ENCODE measurements around the gene CHST11.

CHST11 gene

GRCh38 chr12:104680070-104680469 is 223.3 kb downstream of the CHST11 start:
- Mint-ChIP-seq H3K4me3 (no peak overlapping the region), H3K9me3 (no peaks in the 10 kb centered on the region), H3K36me3 (peaks cover 5% of the 10 kb centered on the region), H3K27me3 (no peaks in the 10 kb centered on the region), H3K4me1 (peaks cover 54% of the 10 kb centered on the region), H3K27ac (peak overlapping the region; percentile 18)
- ATAC-seq (ENCODE audit: low read depth), result peak; percentile 52
- DNase-seq (ENCODE audit: low spot score in 2 of 2), result no peak

DNA sequence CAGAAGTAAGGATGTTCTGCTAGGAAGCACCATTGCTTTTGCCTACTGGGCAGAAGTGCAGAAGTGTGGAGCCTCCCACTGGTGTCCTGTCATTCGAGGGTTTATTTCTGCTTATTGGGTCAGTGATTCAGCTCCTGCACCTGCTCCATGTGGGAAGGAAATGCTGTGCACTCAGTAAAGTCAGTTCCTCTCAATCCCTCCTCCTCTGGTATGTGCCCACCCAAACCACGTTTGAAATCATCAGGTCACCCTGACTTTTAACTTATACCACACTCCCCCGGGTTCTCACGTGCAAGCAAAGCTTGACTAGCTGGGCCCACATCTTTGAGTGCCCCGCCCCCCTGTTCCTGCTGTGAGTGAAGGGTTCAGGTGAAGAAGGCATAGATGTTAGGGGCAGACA is 223.7 kb downstream of the CHST11 start:
- H3K36me3 Mint-ChIP-seq, result peaks cover 5% of the 10 kb centered on the region
- no peak for DNase-seq (ENCODE audit: low spot score in 2 of 2)
- H3K4me3 Mint-ChIP-seq, result no peak overlapping the region
- no peaks in the 10 kb centered on the region for H3K27me3 Mint-ChIP-seq
- H3K4me1 Mint-ChIP-seq, result peaks cover 54% of the 10 kb centered on the region
- no peak for ATAC-seq (ENCODE audit: low read depth)
- no peaks in the 10 kb centered on the region for H3K9me3 Mint-ChIP-seq
- peak overlapping the region; percentile 18 for H3K27ac Mint-ChIP-seq

DNA sequence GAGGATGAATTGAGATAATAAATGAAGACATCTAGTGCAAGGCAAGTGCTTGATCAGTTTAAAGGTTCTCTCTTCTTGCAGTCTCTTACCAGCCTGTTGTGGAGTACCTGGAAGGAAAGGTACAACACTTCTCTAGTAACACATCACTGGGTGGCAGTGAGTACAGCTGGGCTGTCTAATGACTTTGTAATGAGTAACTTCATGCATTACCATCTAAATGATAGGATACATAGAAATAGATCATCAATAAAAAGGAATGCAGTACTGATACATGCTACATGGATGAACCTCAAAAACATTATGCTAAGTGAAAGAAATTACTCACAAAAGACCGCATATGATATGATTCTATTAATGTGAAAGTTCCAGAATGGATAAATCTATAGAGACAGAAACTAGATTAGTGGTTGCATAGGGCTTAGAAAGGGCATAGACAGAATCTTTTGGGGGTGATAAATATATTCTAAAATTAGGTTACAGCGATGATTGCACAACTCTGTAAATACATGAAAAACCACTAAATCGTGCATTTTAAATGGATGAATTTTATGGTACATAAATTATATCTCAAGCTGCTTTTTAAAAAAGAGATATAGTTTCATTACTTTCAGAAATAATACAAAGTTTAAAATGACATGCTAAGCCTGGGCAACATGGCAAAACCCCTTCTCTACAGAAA is 224.4 kb downstream of the CHST11 start:
- no peaks in the 10 kb centered on the region for H3K27me3 Mint-ChIP-seq
- DNase-seq (ENCODE audit: low spot score in 2 of 2) (no peak), ATAC-seq (ENCODE audit: low read depth) (no peak)
- no peaks in the 10 kb centered on the region for H3K9me3 Mint-ChIP-seq
- H3K27ac Mint-ChIP-seq, result peak overlapping the region; percentile 18
- H3K4me1 Mint-ChIP-seq, result peaks cover 54% of the 10 kb centered on the region
- no peak overlapping the region for H3K4me3 Mint-ChIP-seq
- peaks cover 5% of the 10 kb centered on the region for H3K36me3 Mint-ChIP-seq

- H3K36me3 Mint-ChIP-seq, result peaks cover 5% of the 10 kb centered on the region
- peaks cover 45% of the 10 kb centered on the region for H3K4me1 Mint-ChIP-seq
- DNase-seq (ENCODE audit: low spot score in 2 of 2) (peak in 1 of 2 donors; percentile 24), ATAC-seq (ENCODE audit: low read depth) (peak; percentile 85)
- peak overlapping the region; percentile 80 for H3K27ac Mint-ChIP-seq
- H3K27me3 Mint-ChIP-seq, result no peaks in the 10 kb centered on the region
- H3K9me3 Mint-ChIP-seq, result no peaks in the 10 kb centered on the region
- peak overlapping the region; percentile 60 for H3K4me3 Mint-ChIP-seq
These were observed 226.1 kb downstream of the CHST11 start for GRCh38 chr12:104682790-104683279.

DNA sequence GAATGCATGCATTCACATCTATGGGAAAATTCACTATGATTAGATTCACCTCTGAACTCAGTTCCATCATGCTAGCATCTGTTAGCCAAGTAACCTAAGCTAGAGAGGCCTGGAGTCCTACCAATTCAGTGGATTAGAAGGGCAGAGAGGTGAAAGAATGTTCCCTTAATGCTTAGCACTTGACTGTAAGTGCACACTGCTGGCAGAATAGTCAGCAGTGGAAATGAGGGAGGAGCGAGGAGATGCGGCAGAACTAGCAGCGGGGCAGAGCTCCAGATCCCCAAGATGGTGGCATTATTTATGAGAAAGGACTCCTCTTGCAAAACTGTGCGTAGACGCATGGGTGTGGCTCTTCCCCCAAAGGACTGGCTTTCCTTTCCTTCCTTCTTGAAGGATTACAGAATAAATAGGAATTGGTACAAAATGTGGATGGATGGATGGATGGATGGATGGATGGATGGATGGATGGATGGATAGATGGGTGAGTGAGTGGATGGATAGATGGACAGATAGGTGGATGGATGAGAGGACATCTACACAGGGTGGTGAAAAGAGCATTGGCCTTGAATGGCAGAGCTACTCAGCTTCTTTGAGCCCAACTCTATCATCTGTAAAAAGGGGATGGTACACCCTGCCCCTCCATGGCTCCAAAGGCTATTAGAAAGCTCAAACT is 227.2 kb downstream of the CHST11 start:
- peaks cover 3% of the 10 kb centered on the region for H3K36me3 Mint-ChIP-seq
- H3K27ac Mint-ChIP-seq, result peak overlapping the region; percentile 19

GRCh38 chr12:104684884-104685283 is 228.1 kb downstream of the CHST11 start:
- Mint-ChIP-seq H3K36me3 (peaks cover 3% of the 10 kb centered on the region), H3K27me3 (no peaks in the 10 kb centered on the region), H3K9me3 (no peaks in the 10 kb centered on the region), H3K4me1 (peaks cover 38% of the 10 kb centered on the region), H3K4me3 (no peak overlapping the region), H3K27ac (no peak overlapping the region)
- no peak for ATAC-seq (ENCODE audit: low read depth)
- DNase-seq (ENCODE audit: low spot score in 2 of 2), result no peak

More for the DNA sequence above, 227.2 kb downstream of the CHST11 start:
- Mint-ChIP-seq H3K27me3 (no peaks in the 10 kb centered on the region), H3K9me3 (no peaks in the 10 kb centered on the region), H3K4me1 (peaks cover 42% of the 10 kb centered on the region), H3K4me3 (no peak overlapping the region)
- ATAC-seq (ENCODE audit: low read depth) (no peak), DNase-seq (ENCODE audit: low spot score in 2 of 2) (no peak)

DNA sequence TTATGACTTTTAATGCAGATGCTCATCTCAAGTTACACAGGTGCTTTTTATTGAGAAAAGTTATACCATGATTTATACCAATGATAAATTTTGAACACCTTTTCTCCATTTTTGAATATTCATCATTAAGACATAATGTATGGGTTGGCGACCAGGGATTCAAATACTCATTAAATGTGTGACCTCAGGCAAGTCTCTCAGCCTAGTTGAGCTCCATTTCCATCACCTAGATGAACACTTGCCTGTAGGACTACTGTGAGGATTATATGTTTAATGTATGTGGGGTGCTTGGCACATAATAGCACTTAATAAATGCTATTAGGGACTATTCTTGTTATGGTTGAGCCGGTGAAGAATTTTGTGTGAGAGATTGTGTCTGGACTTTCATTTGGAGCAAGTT is 228.6 kb downstream of the CHST11 start:
- ATAC-seq (ENCODE audit: low read depth) (no peak), DNase-seq (ENCODE audit: low spot score in 2 of 2) (no peak)
- Mint-ChIP-seq H3K4me3 (no peak overlapping the region), H3K9me3 (no peaks in the 10 kb centered on the region), H3K27ac (no peak overlapping the region), H3K4me1 (peaks cover 34% of the 10 kb centered on the region), H3K36me3 (peaks cover 3% of the 10 kb centered on the region), H3K27me3 (no peaks in the 10 kb centered on the region)

DNA sequence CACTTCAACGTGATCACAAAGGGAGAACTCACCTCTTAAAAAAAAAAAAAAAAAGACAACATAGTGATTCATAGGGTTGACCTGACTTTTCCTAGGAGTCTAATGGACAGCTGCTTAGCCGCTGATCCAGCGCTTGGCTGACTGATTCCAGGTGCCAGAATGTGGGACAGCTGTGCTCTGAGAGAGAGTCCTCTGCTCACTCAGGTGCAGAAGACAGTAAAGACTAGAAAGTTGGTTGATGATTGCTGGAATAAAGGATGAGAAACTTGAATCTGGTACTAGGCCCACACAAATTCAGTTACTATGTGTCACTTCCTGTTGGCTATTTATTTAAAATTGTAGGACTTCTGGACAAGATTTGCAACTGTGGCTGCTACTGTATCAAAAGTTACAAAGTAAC is 229.4 kb downstream of the CHST11 start:
- Mint-ChIP-seq H3K9me3 (no peaks in the 10 kb centered on the region), H3K27me3 (no peaks in the 10 kb centered on the region), H3K27ac (no peak overlapping the region), H3K4me3 (no peak overlapping the region), H3K4me1 (peaks cover 30% of the 10 kb centered on the region), H3K36me3 (peaks cover 3% of the 10 kb centered on the region)
- DNase-seq (ENCODE audit: low spot score in 2 of 2), result no peak
- no peak for ATAC-seq (ENCODE audit: low read depth)

DNA sequence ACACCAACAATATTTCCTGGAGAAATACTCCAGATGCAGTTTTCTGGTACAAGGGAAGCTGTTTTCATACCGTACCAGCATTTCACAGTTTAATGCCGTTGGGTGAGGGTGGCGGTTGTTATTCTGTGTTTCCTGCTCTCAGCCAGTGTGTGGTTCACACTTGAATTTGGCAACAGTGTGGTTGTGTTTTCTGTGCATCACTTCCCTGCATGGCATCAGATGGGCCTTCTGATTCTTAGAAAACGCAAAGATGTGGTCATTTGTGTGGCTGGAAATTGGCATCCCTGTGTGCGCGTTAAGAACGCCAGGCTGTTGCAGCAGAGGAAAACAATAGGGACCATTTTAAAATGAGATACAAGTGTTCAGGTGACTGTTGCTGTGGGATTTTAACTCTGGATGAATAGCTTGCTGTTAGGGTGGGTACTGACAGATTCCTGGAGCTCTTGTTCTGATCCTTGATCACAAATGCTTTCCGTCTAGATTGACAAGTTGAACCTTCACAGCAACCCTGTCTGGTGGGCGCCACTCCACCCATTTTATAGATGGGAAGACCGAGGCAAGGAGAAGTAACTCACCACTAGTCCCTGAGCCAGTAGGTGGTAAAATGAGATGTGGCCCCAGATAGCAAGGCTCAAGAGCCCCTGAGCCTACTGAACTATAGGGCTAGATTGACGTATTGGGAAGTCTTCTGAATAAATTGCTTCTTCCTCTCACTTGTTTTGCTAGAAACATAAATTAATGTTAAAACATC is 231.2 kb downstream of the CHST11 start:
- Mint-ChIP-seq H3K27me3 (no peaks in the 10 kb centered on the region), H3K36me3 (peaks cover 5% of the 10 kb centered on the region), H3K4me1 (peaks cover 26% of the 10 kb centered on the region), H3K9me3 (peaks cover 1% of the 10 kb centered on the region), H3K4me3 (no peak overlapping the region), H3K27ac (peak overlapping the region; percentile 45)
- ATAC-seq (ENCODE audit: low read depth) (no peak), DNase-seq (ENCODE audit: low spot score in 2 of 2) (no peak)

DNA sequence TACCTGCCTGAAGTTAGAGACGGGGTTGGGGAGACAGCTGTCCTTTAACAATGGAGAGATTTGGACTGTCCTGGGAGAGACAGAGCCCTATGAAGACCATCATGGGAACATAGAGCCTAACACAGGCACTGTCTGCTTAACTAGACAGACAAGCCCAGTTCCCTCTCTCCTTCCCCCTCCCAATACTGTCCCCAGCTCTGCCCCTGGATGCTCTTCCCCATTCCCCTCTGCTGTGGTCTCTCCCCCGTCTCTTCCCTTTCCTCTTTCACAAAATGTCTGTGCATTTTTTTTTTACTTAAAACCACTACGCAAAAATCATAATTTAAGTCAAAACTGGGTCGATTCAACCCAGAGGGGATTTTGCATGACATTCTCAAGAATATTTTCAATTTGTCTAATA is 232.9 kb downstream of the CHST11 start:
- Mint-ChIP-seq H3K4me1 (peaks cover 27% of the 10 kb centered on the region), H3K4me3 (no peak overlapping the region), H3K36me3 (peaks cover 6% of the 10 kb centered on the region), H3K27ac (no peak overlapping the region), H3K9me3 (peaks cover 3% of the 10 kb centered on the region), H3K27me3 (no peaks in the 10 kb centered on the region)
- ATAC-seq (ENCODE audit: low read depth), result no peak
- no peak for DNase-seq (ENCODE audit: low spot score in 2 of 2)

GRCh38 chr12:104691721-104692556 is 235.2 kb downstream of the CHST11 start:
- Mint-ChIP-seq H3K9me3 (peaks cover 3% of the 10 kb centered on the region), H3K27ac (no peak overlapping the region), H3K4me1 (peaks cover 39% of the 10 kb centered on the region), H3K27me3 (no peaks in the 10 kb centered on the region), H3K36me3 (peaks cover 4% of the 10 kb centered on the region), H3K4me3 (peak overlapping the region; percentile 79)
- DNase-seq (ENCODE audit: low spot score in 2 of 2) (no peak), ATAC-seq (ENCODE audit: low read depth) (peak; percentile 50)

DNA sequence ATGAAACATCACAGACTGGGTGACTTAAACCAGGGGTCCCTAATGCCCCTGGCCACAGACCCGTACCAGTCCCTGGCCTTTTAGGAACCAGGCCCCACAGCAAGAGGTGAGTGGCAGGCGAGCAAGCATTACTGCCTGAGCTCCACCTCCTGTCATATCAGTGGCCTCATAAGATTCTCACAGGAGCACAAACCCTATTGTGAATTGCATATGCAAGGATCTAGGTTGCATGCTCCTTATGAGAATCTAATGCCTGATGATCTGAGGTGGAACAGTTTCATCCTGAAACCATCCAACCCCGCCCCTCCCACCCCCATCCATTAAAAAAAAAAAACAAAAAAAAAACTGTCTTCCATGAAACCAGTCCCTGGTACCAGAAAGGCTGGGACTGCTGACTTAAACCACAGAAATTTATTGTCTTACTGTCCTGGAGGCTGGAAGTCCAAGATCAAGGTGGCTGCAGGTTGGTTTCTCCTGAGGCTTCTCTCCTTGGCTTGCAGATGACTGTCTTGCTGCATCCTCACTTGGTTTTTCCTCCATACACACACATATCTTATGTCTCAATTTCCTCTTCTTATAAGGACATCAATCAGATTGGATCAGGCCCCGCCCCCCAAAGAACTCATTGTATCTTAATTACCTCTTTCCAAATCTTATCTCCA is 235.9 kb downstream of the CHST11 start:
- peaks cover 3% of the 10 kb centered on the region for H3K9me3 Mint-ChIP-seq
- ATAC-seq (ENCODE audit: low read depth) (no peak), DNase-seq (ENCODE audit: low spot score in 2 of 2) (no peak)
- H3K4me1 Mint-ChIP-seq, result peaks cover 43% of the 10 kb centered on the region
- H3K36me3 Mint-ChIP-seq, result peaks cover 4% of the 10 kb centered on the region
- H3K27me3 Mint-ChIP-seq, result no peaks in the 10 kb centered on the region
- peak overlapping the region; percentile 35 for H3K27ac Mint-ChIP-seq
- H3K4me3 Mint-ChIP-seq, result peak overlapping the region; percentile 17

DNA sequence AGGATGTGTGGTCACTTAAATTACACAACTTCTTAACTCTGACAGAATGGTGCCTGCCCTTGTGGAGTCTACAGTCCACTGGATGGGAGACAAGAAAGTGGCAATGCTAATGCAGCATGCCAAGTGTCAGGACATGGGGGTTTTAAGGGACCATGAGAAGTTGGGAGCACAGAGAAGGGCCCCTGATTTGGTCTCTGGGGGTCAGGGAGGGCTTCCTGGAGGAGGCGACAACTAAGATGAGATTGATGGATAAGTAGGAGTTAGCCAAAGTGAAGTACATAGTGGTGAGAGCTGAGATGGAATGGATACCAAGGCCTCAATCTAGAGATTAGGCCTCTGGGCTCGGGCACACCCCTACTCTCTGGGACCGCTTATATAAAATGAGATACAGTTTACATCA is 236.7 kb downstream of the CHST11 start:
- DNase-seq (ENCODE audit: low spot score in 2 of 2) (no peak), ATAC-seq (ENCODE audit: low read depth) (no peak)
- no peak overlapping the region for H3K4me3 Mint-ChIP-seq
- H3K36me3 Mint-ChIP-seq, result peaks cover 9% of the 10 kb centered on the region
- peak overlapping the region; percentile 35 for H3K27ac Mint-ChIP-seq
- peaks cover 3% of the 10 kb centered on the region for H3K9me3 Mint-ChIP-seq
- H3K27me3 Mint-ChIP-seq, result no peaks in the 10 kb centered on the region
- peaks cover 51% of the 10 kb centered on the region for H3K4me1 Mint-ChIP-seq

All from memory B cell (primary cell).